ENCODE results near the gene LYPD6.

- TF ChIP-seq CTCF (IDR thresholded peaks at IDR 0.05; ENCODE audit: low read depth, low read length) (no peak), MAX (IDR thresholded peaks at IDR 0.05; ENCODE audit: low read depth, low read length) (no peak), POLR2A (IDR thresholded peaks at IDR 0.05; ENCODE audit: extremely low read depth, insufficient read length) (no peak), MYC (IDR thresholded peaks at IDR 0.05; ENCODE audit: low read depth, low read length) (no peak)
Measured at GRCh38 chr2:149387411-149387810, 57.0 kb downstream of the LYPD6 start.

Data from NB4 (cell line).